Neuronal stem cell (in vitro differentiated cells): ENCODE data around the gene FKBP6.
A peak's percentile ranks its signal among the peaks of the same experiment; 100 is the strongest.

Experiments
- DNase-seq: peaks from one replicate; pipeline ENCODE4 v3.0.0-alpha.2; 2013; ENCODE audit warnings: low spot score
- H2AFZ ChIP-seq: one replicate; pipeline ENCODE4 v1.6.1; 2013; ENCODE audit warnings: mild to moderate bottlenecking, low read length, inconsistent platforms
- H2AK5ac ChIP-seq: 2 replicates; pipeline ENCODE4 v1.6.1; 2013; ENCODE audit warnings: low read depth, mild to moderate bottlenecking, inconsistent platforms, low read length, moderate library complexity, mixed read lengths
- H2BK120ac ChIP-seq: 2 replicates; pipeline ENCODE4 v1.6.1; 2013; ENCODE audit warnings: low read depth, mild to moderate bottlenecking, inconsistent platforms, low read length, moderate library complexity, mixed read lengths
- H2BK12ac ChIP-seq: one replicate; pipeline ENCODE4 v1.6.1; 2013; ENCODE audit warnings: low read length, inconsistent platforms
- H2BK15ac ChIP-seq: 2 replicates; pipeline ENCODE4 v1.6.1; 2013; ENCODE audit warnings: mild to moderate bottlenecking, low read length, inconsistent platforms, mixed read lengths
- H2BK5ac ChIP-seq: one replicate; pipeline ENCODE4 v1.6.1; 2013; ENCODE audit warnings: inconsistent platforms, mild to moderate bottlenecking, low read length, moderate library complexity
- H3K14ac ChIP-seq: one replicate; pipeline ENCODE4 v1.6.1; 2013; ENCODE audit warnings: low read length, inconsistent platforms
- H3K18ac ChIP-seq: 2 replicates; pipeline ENCODE4 v1.6.1; 2013; ENCODE audit warnings: low read length, inconsistent platforms
- H3K23ac ChIP-seq: 2 replicates; pipeline ENCODE4 v1.6.1; 2013; ENCODE audit warnings: low read depth, mild to moderate bottlenecking, mixed read lengths, low read length, inconsistent platforms; ENCODE audit not compliant: poor library complexity
- H3K27ac ChIP-seq: replicated peaks from 3 replicates; pipeline ENCODE4 v1.5.1; 2013; ENCODE audit warnings: low read length, inconsistent platforms
- H3K27me3 ChIP-seq, 3 experiments: 2 replicates each; pipeline ENCODE4 v1.6.1; 2013; ENCODE audit warnings: low read length in 3 of 3, mild to moderate bottlenecking in 2 of 3, inconsistent platforms in 1 of 3, low read depth in 1 of 3, mixed read lengths in 1 of 3, moderate library complexity in 1 of 3; ENCODE audit not compliant: control insufficient read depth in 3 of 3, insufficient read depth in 3 of 3
- H3K36me3 ChIP-seq, 2 donors: replicated peaks in 1 of 2; 2 replicates each; pipeline ENCODE4 v1.6.1; 2013; ENCODE audit warnings: low read length in 2 of 2; ENCODE audit not compliant: control insufficient read depth in 2 of 2, insufficient read depth in 2 of 2
- H3K4ac ChIP-seq: 2 replicates; pipeline ENCODE4 v1.6.1; 2013; ENCODE audit warnings: inconsistent platforms, mild to moderate bottlenecking, low read length, moderate library complexity
- H3K4me1 ChIP-seq, 2 donors: 1 replicate in 1 of 2; 2 replicates in 1 of 2; pipeline ENCODE4 v1.6.1; 2013; ENCODE audit warnings: low read length in 2 of 2, low read depth in 1 of 2; ENCODE audit not compliant: control insufficient read depth in 2 of 2, insufficient read depth in 1 of 2
- H3K4me2 ChIP-seq: one replicate; pipeline ENCODE4 v1.6.1; 2013; ENCODE audit warnings: mild to moderate bottlenecking, low read length, inconsistent platforms; ENCODE audit not compliant: insufficient read depth, poor library complexity, severe bottlenecking
- H3K4me3 ChIP-seq, 2 donors: 2 replicates each; pipeline ENCODE4 v1.5.1; 2013; ENCODE audit warnings: low read length in 2 of 2, mild to moderate bottlenecking in 2 of 2, inconsistent platforms in 1 of 2, moderate library complexity in 1 of 2
- H3K79me1 ChIP-seq: one replicate; pipeline ENCODE4 v1.6.1; 2013; ENCODE audit warnings: low read depth, mild to moderate bottlenecking, inconsistent platforms, low read length, moderate library complexity
- H3K9ac ChIP-seq: one replicate; pipeline ENCODE4 v1.6.1; 2013; ENCODE audit warnings: mild to moderate bottlenecking, low read depth, low read length, inconsistent platforms; ENCODE audit not compliant: poor library complexity
- H3K9me3 ChIP-seq, 2 donors: replicated peaks in 1 of 2; 2 replicates each; pipeline versions ENCODE3 to v1.6.1; 2013; ENCODE audit warnings: low read length in 2 of 2, mild to moderate bottlenecking in 2 of 2, inconsistent platforms in 1 of 2, low read depth in 1 of 2, mixed read lengths in 1 of 2, moderate library complexity in 1 of 2; ENCODE audit not compliant: control insufficient read depth in 2 of 2, insufficient read depth in 1 of 2
- H4K8ac ChIP-seq: one replicate; pipeline ENCODE4 v1.6.1; 2013; ENCODE audit warnings: low read depth, mild to moderate bottlenecking, inconsistent platforms, low read length, moderate library complexity
- H4K91ac ChIP-seq: one replicate; pipeline ENCODE4 v1.6.1; 2013; ENCODE audit warnings: low read length, low read depth, mild to moderate bottlenecking, inconsistent platforms; ENCODE audit not compliant: poor library complexity
- WGBS, 2 donors: extraction: QIAGEN DNeasy Blood & Tissue Kit; methylation state at CpG; one replicate each; pipeline ENCODE4 v1.1.7; 2013; ENCODE audit warnings: missing lambda C conversion rate in 2 of 2, mixed read lengths in 1 of 2; ENCODE audit not compliant: insufficient read length in 2 of 2, insufficient replicate concordance in 1 of 2; ENCODE audit errors: extremely low coverage in 2 of 2; 5-methylcytosine and 5-hydroxymethylcytosine counted together

FKBP6 gene

GRCh38 chr7:73343671-73344380 lies 15.9 kb downstream of the FKBP6 start:
- Histone ChIP-seq H3K14ac (no peak overlapping the region), H4K91ac (no peak overlapping the region), H3K36me3 (no peaks in the 10 kb centered on the region), H3K9ac (no peak overlapping the region), H3K4me1 (peaks cover 8% of the 10 kb centered on the region in 2 donors), H2AK5ac (no peak overlapping the region), H2BK15ac (no peak overlapping the region), H3K79me1 (no peaks in the 10 kb centered on the region), H3K27me3 (no peaks in the 10 kb centered on the region), H3K4me3 (no peak overlapping the region), H4K8ac (no peak overlapping the region), H3K4ac (peak overlapping the region; percentile 17), H2BK5ac (no peak overlapping the region), H3K18ac (peak overlapping the region; percentile 23), H2BK12ac (no peak overlapping the region), H2BK120ac (no peak overlapping the region), H3K9me3 (no peaks in the 10 kb centered on the region), H3K23ac (no peak overlapping the region), H3K27ac (no peak overlapping the region), H2AFZ (no peak overlapping the region), H3K4me2 (no peak overlapping the region)
- DNase-seq: no peak
- WGBS, 2 donors: no CpG with 5 or more reads among the region's 7 CpGs

DNA sequence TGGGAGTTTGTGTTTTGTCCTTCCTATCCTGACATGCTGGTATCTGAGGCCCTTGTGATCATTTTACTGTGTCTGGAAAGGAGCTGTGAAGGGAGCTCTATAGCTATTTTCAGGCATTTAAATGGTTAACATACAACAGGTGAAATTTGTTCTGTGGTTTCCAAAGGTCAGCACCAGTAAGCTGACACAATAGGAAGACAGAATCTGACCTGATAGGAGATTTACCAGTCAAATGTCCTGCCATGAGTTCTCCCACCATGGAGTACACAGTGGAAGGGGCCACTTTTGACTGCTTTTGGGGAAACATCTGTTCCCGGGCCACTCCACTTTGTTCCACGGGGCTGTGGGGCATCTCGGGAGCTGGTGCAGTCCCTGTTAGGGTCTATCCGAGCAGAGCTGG lies 17.6 kb downstream of the FKBP6 start:
- Histone ChIP-seq H3K4ac (no peak overlapping the region), H3K23ac (no peak overlapping the region), H4K91ac (no peak overlapping the region), H2AFZ (peak overlapping the region; percentile 61), H3K9ac (no peak overlapping the region), H3K27ac (no peak overlapping the region), H2BK5ac (no peak overlapping the region), H3K18ac (no peak overlapping the region), H3K14ac (no peak overlapping the region), H2BK15ac (no peak overlapping the region), H2AK5ac (no peak overlapping the region), H3K9me3 (no peaks in the 10 kb centered on the region), H3K36me3 (no peaks in the 10 kb centered on the region), H4K8ac (no peak overlapping the region), H3K4me2 (no peak overlapping the region), H3K27me3 (no peaks in the 10 kb centered on the region), H3K4me1 (peaks cover 8 to 14% of the 10 kb centered on the region in 2 donors), H2BK12ac (no peak overlapping the region), H2BK120ac (no peak overlapping the region), H3K4me3 (no peak overlapping the region), H3K79me1 (no peaks in the 10 kb centered on the region)
- WGBS, 2 donors: no CpG with 5 or more reads among the region's 4 CpGs
- no peak for DNase-seq

GRCh38 chr7:73345951-73346350 lies 18.0 kb downstream of the FKBP6 start:
- Histone ChIP-seq H3K4me1 (peaks cover 8 to 16% of the 10 kb centered on the region in 2 donors), H3K4ac (no peak overlapping the region), H2BK12ac (peak overlapping the region; percentile 93), H3K27me3 (no peaks in the 10 kb centered on the region), H3K27ac (no peak overlapping the region), H3K9ac (peak overlapping the region; percentile 74), H3K4me3 (no peak overlapping the region), H3K14ac (no peak overlapping the region), H2BK120ac (no peak overlapping the region), H3K79me1 (no peaks in the 10 kb centered on the region), H3K9me3 (no peaks in the 10 kb centered on the region), H2BK5ac (no peak overlapping the region), H3K23ac (peak overlapping the region; percentile 37), H2AK5ac (no peak overlapping the region), H4K91ac (no peak overlapping the region), H3K36me3 (no peaks in the 10 kb centered on the region), H4K8ac (peak overlapping the region; percentile 87), H3K18ac (peak overlapping the region; percentile 84), H3K4me2 (no peak overlapping the region), H2BK15ac (no peak overlapping the region), H2AFZ (peak overlapping the region; percentile 61)
- DNase-seq: no peak
- WGBS, 2 donors: no CpG with 5 or more reads among the region's 8 CpGs

GRCh38 chr7:73349763-73350162 lies 21.8 kb downstream of the FKBP6 start:
- H4K8ac ChIP-seq: no peak overlapping the region
- no peak for DNase-seq
- no peak overlapping the region for H3K27ac ChIP-seq
- no peaks in the 10 kb centered on the region for H3K79me1 ChIP-seq
- no peaks in the 10 kb centered on the region for H3K36me3 ChIP-seq
- no peak overlapping the region for H2BK120ac ChIP-seq
- H3K4ac ChIP-seq: no peak overlapping the region
- peak overlapping the region; percentile 83 for H2AFZ ChIP-seq
- no peak overlapping the region for H2BK12ac ChIP-seq
- WGBS, 2 donors: no CpG with 5 or more reads among the region's 6 CpGs
- no peak overlapping the region for H4K91ac ChIP-seq
- H3K9me3 ChIP-seq: peaks cover 4 to 10% of the 10 kb centered on the region in 2 donors
- peaks cover 2 to 8% of the 10 kb centered on the region in 2 donors for H3K4me1 ChIP-seq
- H2AK5ac ChIP-seq: no peak overlapping the region
- H3K9ac ChIP-seq: no peak overlapping the region
- H3K27me3 ChIP-seq: no peaks in the 10 kb centered on the region
- H3K14ac ChIP-seq: no peak overlapping the region
- H2BK15ac ChIP-seq: no peak overlapping the region
- H3K4me2 ChIP-seq: no peak overlapping the region
- H2BK5ac ChIP-seq: no peak overlapping the region
- no peak overlapping the region for H3K23ac ChIP-seq
- H3K18ac ChIP-seq: no peak overlapping the region
- H3K4me3 ChIP-seq: no peak overlapping the region
